H9 (cell line): ENCODE data around the gene GAMT. TPM values are rescaled to one million over a fixed set of nuclear protein-coding genes. Genes with fewer than 3 reads are reported as not detected.

Experiments used
- DNase-seq: peaks from one replicate; pipeline ENCODE4 v3.0.0-alpha.2; 2017
- H2AFZ ChIP-seq: one replicate; pipeline ENCODE4 v1.6.1; 2013; ENCODE audit warnings: mild to moderate bottlenecking, low read length, control low read depth, moderate library complexity
- H2AK5ac ChIP-seq: 2 replicates; pipeline ENCODE4 v1.6.1; 2013; ENCODE audit warnings: low read length, control low read depth, mixed read lengths; ENCODE audit not compliant: insufficient read length
- H2BK120ac ChIP-seq: one replicate; pipeline ENCODE4 v1.6.1; 2013; ENCODE audit warnings: low read depth, mild to moderate bottlenecking, low read length, control low read depth, inconsistent platforms; ENCODE audit not compliant: poor library complexity, severe bottlenecking
- H2BK12ac ChIP-seq: 2 replicates; pipeline ENCODE4 v1.6.1; 2013; ENCODE audit warnings: low read length, control low read depth, mixed read lengths, low read depth; ENCODE audit not compliant: insufficient read length
- H2BK15ac ChIP-seq: 2 replicates; pipeline ENCODE4 v1.6.1; 2013; ENCODE audit warnings: low read depth, low read length, control low read depth
- H2BK20ac ChIP-seq: one replicate; pipeline ENCODE4 v1.6.1; 2013; ENCODE audit warnings: low read depth, mild to moderate bottlenecking, low read length, control low read depth, inconsistent platforms; ENCODE audit not compliant: poor library complexity, severe bottlenecking
- H2BK5ac ChIP-seq: 2 replicates; pipeline ENCODE4 v1.6.1; 2013; ENCODE audit warnings: low read length, control low read depth, mixed read lengths; ENCODE audit not compliant: insufficient read length
- H3K14ac ChIP-seq: 2 replicates; pipeline ENCODE4 v1.6.1; 2013; ENCODE audit warnings: low read length, control low read depth; ENCODE audit not compliant: insufficient read depth
- H3K18ac ChIP-seq: 2 replicates; pipeline ENCODE4 v1.6.1; 2013; ENCODE audit warnings: low read depth, mild to moderate bottlenecking, mixed read lengths, low read length, control low read depth; ENCODE audit not compliant: insufficient read length
- H3K23ac ChIP-seq: 2 replicates; pipeline ENCODE4 v1.6.1; 2013; ENCODE audit warnings: low read length, control low read depth, mixed read lengths, low read depth; ENCODE audit not compliant: insufficient read length
- H3K23me2 ChIP-seq: 2 replicates; pipeline ENCODE4 v1.6.1; 2013; ENCODE audit warnings: low read depth, mild to moderate bottlenecking, mixed read lengths, low read length, control low read depth; ENCODE audit not compliant: insufficient read length, poor library complexity, severe bottlenecking
- H3K27ac ChIP-seq: 2 replicates; pipeline ENCODE4 v1.5.1; 2013; ENCODE audit warnings: low read length, control low read depth, mixed read lengths, low read depth; ENCODE audit not compliant: insufficient read length
- H3K27me3 ChIP-seq: 2 replicates; pipeline ENCODE4 v1.6.1; 2013; ENCODE audit warnings: low read length, control low read depth, inconsistent platforms; ENCODE audit not compliant: insufficient read depth
- H3K4ac ChIP-seq: 2 replicates; pipeline ENCODE4 v1.6.1; 2013; ENCODE audit warnings: low read depth, mild to moderate bottlenecking, control low read depth, inconsistent platforms, low read length, moderate library complexity
- H3K4me1 ChIP-seq: 2 replicates; pipeline ENCODE4 v1.6.1; 2013; ENCODE audit warnings: low read length, control low read depth, inconsistent platforms; ENCODE audit not compliant: insufficient read depth
- H3K4me2 ChIP-seq: 2 replicates; pipeline ENCODE4 v1.6.1; 2013; ENCODE audit warnings: low read length, control low read depth, mixed read lengths; ENCODE audit not compliant: insufficient read length, insufficient read depth
- H3K56ac ChIP-seq: 2 replicates; pipeline ENCODE4 v1.6.1; 2013; ENCODE audit warnings: low read depth, mild to moderate bottlenecking, mixed read lengths, low read length, control low read depth; ENCODE audit not compliant: insufficient read length
- H3K79me1 ChIP-seq: 2 replicates; pipeline ENCODE4 v1.6.1; 2013; ENCODE audit warnings: low read depth, mild to moderate bottlenecking, moderate library complexity, low read length, control low read depth, inconsistent platforms; ENCODE audit not compliant: insufficient read depth, poor library complexity, severe bottlenecking
- H3K79me2 ChIP-seq: 2 replicates; pipeline ENCODE4 v1.6.1; 2013; ENCODE audit warnings: low read length, control low read depth, inconsistent platforms; ENCODE audit not compliant: insufficient read depth
- H3K9ac ChIP-seq: 2 replicates; pipeline ENCODE4 v1.6.1; 2013; ENCODE audit warnings: low read length, control low read depth, mixed read lengths; ENCODE audit not compliant: insufficient read length; ENCODE audit errors: extremely low read depth
- H3K9me3 ChIP-seq: one replicate; pipeline ENCODE4 v1.6.1; 2013; ENCODE audit warnings: low read depth, low read length, inconsistent platforms; ENCODE audit not compliant: control insufficient read depth
- H3T11ph ChIP-seq: one replicate; pipeline ENCODE4 v1.6.1; 2013; ENCODE audit warnings: mild to moderate bottlenecking, low read length, control low read depth, inconsistent platforms
- H4K20me1 ChIP-seq: one replicate; pipeline ENCODE4 v1.6.1; 2013; ENCODE audit not compliant: control insufficient read depth, insufficient read length, insufficient read depth
- H4K5ac ChIP-seq: 2 replicates; pipeline ENCODE4 v1.6.1; 2013; ENCODE audit warnings: low read depth, mild to moderate bottlenecking, mixed read lengths, low read length, control low read depth; ENCODE audit not compliant: insufficient read length
- H4K8ac ChIP-seq: replicated peaks from 2 replicates; pipeline ENCODE4 v1.6.1; 2013; ENCODE audit warnings: low read length, control low read depth, mixed read lengths, low read depth; ENCODE audit not compliant: insufficient read length
- H4K91ac ChIP-seq: 2 replicates; pipeline ENCODE4 v1.6.1; 2013; ENCODE audit warnings: low read depth, mild to moderate bottlenecking, moderate library complexity, mixed read lengths, low read length, control low read depth; ENCODE audit not compliant: insufficient read length
- H3K27ac Mint-ChIP-seq, 3 experiments: 2 replicates in 2 of 3; 3 replicates in 1 of 3; pipeline ENCODE4 v1.8.0; 2020 to 2021; ENCODE audit warnings: mixed read lengths in 3 of 3, mild to moderate bottlenecking in 1 of 3, moderate library complexity in 1 of 3
- H3K27me3 Mint-ChIP-seq: 2 replicates; pipeline ENCODE4 v1.8.0; 2021; ENCODE audit warnings: low read depth, mild to moderate bottlenecking, moderate library complexity, mixed read lengths
- H3K36me3 Mint-ChIP-seq, 3 experiments: 2 replicates in 2 of 3; 3 replicates in 1 of 3; pipeline ENCODE4 v1.8.0; 2020 to 2021; ENCODE audit warnings: low read depth in 3 of 3, mixed read lengths in 3 of 3; ENCODE audit not compliant: insufficient read depth in 1 of 3
- H3K4me1 Mint-ChIP-seq, 2 experiments: 2 replicates each; pipeline ENCODE4 v1.8.0; 2020; ENCODE audit warnings: mixed read lengths in 2 of 2
- H3K4me3 Mint-ChIP-seq, 2 experiments: 2 replicates in 1 of 2; 3 replicates in 1 of 2; pipeline ENCODE4 v1.8.0; 2020 to 2021; ENCODE audit warnings: mild to moderate bottlenecking in 2 of 2, mixed read lengths in 2 of 2, moderate library complexity in 1 of 2
- H3K9me3 Mint-ChIP-seq, 2 experiments: 2 replicates in 1 of 2; 3 replicates in 1 of 2; pipeline ENCODE4 v1.8.0; 2020; ENCODE audit warnings: mild to moderate bottlenecking in 2 of 2, mixed read lengths in 2 of 2, moderate library complexity in 1 of 2
- CTCF ChIP-seq: fragments of 200-600 bp; sonication (generic); conservative IDR thresholded peaks from 3 replicates; pipeline ENCODE4 v1.8.0; 2021; ENCODE audit warnings: antibody characterized with exemption, mild to moderate bottlenecking
- WGBS: extraction: QIAGEN DNeasy Blood & Tissue Kit; methylation state at CpG from one replicate; pipeline ENCODE4 v1.1.7; 2013; ENCODE audit warnings: missing lambda C conversion rate, low lambda C conversion rate, mixed read lengths; ENCODE audit not compliant: insufficient read length; ENCODE audit errors: extremely low coverage; 5-methylcytosine and 5-hydroxymethylcytosine counted together
- total RNA-seq: library from RNA; stranded (reverse); gene quantifications from 2 replicates; pipeline ENCODE4 v1.2.1, GENCODE V29; 2021

Gene GAMT
- total RNA-seq, 1 experiment from 2014 or later: 26.6 TPM

GRCh38 chr19:1416014-1416841 lies 14.9 kb upstream of the GAMT start:
- peaks cover 8% of the 10 kb centered on the region for H3K79me1 ChIP-seq
- no peak overlapping the region for H2AK5ac ChIP-seq
- H3T11ph ChIP-seq: no peak overlapping the region
- peak overlapping the region; percentile 48 to 72; a peak in 4 of 5 replicates for H3K4me3 Mint-ChIP-seq
- H3K36me3 Mint-ChIP-seq: peaks cover 19 to 68% (median 50%) of the 10 kb centered on the region in 3 experiments
- H3K23me2 ChIP-seq: no peaks in the 10 kb centered on the region
- no peaks in the 10 kb centered on the region for H3K27me3 ChIP-seq
- H3K27me3 Mint-ChIP-seq: no peaks in the 10 kb centered on the region
- H4K5ac ChIP-seq: no peak overlapping the region
- DNase-seq: no peak
- H4K20me1 ChIP-seq: peaks cover 2% of the 10 kb centered on the region
- peak overlapping the region; percentile 93 to 94 (median 94); a peak in 5 of 7 replicates for H3K27ac Mint-ChIP-seq
- TF ChIP-seq CTCF: no peak
- no peak overlapping the region for H3K18ac ChIP-seq
- H2BK20ac ChIP-seq: no peak overlapping the region
- peaks cover 0 to 2% of the 10 kb centered on the region in 2 experiments; a peak in 1 of 5 replicates for H3K9me3 Mint-ChIP-seq
- H2BK5ac ChIP-seq: no peak overlapping the region
- WGBS: no CpG with 5 or more reads among the region's 28 CpGs
- no peak overlapping the region for H3K56ac ChIP-seq
- H3K23ac ChIP-seq: no peak overlapping the region
- H3K4me1 ChIP-seq: no peaks in the 10 kb centered on the region; the same call in 1 of the 2 replicates
- H3K4me1 Mint-ChIP-seq: peaks cover 38 to 40% of the 10 kb centered on the region in 2 experiments
- no peak overlapping the region for H3K4ac ChIP-seq
- H4K91ac ChIP-seq: no peak overlapping the region
- no peak overlapping the region for H3K9ac ChIP-seq
- peaks cover 59% of the 10 kb centered on the region; the same call in 1 of the 2 replicates for H3K79me2 ChIP-seq
- H4K8ac ChIP-seq: no peak overlapping the region
- no peak overlapping the region for H2BK12ac ChIP-seq
- H3K4me2 ChIP-seq: no peak overlapping the region
- no peak overlapping the region for H3K27ac ChIP-seq
- H2BK120ac ChIP-seq: no peak overlapping the region
- H2BK15ac ChIP-seq: no peak overlapping the region
- H3K14ac ChIP-seq: peak overlapping the region; percentile 4; the same call in 1 of the 2 replicates
- H2AFZ ChIP-seq: no peak overlapping the region
- no peaks in the 10 kb centered on the region for H3K9me3 ChIP-seq
